Omental fat pad (tissue), 4 donors: ENCODE data around the gene BRME1. TPM values are rescaled to one million over a fixed set of nuclear protein-coding genes. Genes with fewer than 3 reads are reported as not detected.

Experiments used
- ATAC-seq: fragments of 150-250 bp; one replicate; pipeline ENCODE4 v1.9.1; 2016; ENCODE audit warnings: mild to moderate bottlenecking, moderate library complexity; ENCODE audit not compliant: low FRiP score
- DNase-seq: peaks from one replicate; pipeline ENCODE4 v3.0.0-alpha.2; 2019; ENCODE audit warnings: low spot score
- total RNA-seq, 4 donors: library from RNA; depleted of rRNA; stranded (reverse); fragments of >200 nt; gene quantifications; one replicate each; pipeline ENCODE4 v1.1.0, GENCODE V29; 2016
- TF ChIP-seq, protein P1 (sequence below), 3 donors: fragments of 450-650 bp; IDR thresholded peaks; one replicate each; pipeline ENCODE4 v1.5.1; 2016 to 2017; ENCODE audit warnings: antibody characterized with exemption in 3 of 3, mild to moderate bottlenecking in 3 of 3, moderate library complexity in 2 of 3

The BRME1 gene
- total RNA-seq, 4 donors from 2014 or later = 0.46 to 0.95 TPM; not detected in 2

- TF ChIP-seq, protein P1, sequence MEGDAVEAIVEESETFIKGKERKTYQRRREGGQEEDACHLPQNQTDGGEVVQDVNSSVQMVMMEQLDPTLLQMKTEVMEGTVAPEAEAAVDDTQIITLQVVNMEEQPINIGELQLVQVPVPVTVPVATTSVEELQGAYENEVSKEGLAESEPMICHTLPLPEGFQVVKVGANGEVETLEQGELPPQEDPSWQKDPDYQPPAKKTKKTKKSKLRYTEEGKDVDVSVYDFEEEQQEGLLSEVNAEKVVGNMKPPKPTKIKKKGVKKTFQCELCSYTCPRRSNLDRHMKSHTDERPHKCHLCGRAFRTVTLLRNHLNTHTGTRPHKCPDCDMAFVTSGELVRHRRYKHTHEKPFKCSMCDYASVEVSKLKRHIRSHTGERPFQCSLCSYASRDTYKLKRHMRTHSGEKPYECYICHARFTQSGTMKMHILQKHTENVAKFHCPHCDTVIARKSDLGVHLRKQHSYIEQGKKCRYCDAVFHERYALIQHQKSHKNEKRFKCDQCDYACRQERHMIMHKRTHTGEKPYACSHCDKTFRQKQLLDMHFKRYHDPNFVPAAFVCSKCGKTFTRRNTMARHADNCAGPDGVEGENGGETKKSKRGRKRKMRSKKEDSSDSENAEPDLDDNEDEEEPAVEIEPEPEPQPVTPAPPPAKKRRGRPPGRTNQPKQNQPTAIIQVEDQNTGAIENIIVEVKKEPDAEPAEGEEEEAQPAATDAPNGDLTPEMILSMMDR (IDR thresholded peaks at IDR 0.05) = no peak
- no peak for ATAC-seq
Observed at GRCh38 chr19:13866463-13867046, 39.4 kb downstream of the BRME1 start.

DNA sequence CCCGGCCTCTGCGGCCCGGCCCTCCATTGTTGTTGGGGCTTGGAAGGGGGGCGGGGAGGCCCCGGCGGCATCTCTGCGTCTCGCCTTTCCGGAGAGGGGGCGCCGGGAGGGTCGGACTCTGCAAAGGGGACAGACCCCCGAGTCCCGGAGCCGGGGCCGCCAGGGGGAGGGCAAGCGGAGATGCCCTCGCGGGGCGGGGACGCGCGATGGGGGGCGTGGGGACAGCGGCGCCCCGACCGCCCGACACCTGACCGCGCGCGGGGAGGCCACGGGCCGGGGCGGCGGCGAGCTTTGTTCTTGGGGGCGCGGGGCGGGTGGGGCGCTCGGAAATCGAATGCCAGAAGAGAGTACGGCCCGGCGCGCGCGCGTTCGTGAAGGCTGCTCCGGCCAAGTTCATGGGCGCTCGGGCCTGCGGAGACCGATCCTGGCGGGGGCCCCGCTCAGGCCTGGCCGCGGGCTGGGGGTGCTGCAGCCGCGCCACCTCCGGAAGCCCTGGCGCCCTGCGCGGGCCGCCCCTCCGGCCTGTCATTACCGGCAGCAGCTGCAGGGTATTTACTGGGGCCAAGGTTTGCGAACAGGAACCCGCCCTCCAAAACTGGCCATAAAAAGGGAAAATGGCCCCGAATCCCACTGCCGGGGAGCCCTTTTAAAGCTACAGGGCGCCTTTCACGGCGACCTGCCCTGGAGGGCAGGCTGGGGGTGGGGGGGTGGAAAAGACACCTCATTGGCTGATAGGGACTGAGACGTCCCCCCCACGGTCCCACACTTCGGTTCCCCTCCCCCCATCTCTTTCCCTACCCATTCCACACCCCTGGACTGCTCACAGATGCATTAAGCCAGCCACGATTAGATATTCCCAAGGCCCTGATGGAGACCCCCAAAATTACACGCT lies 40.1 kb downstream of the BRME1 start:
- TF ChIP-seq, protein P1 (IDR thresholded peaks at IDR 0.05) = no peak
- DNase-seq (no peak), ATAC-seq (no peak)

More at GRCh38 chr19:13866463-13867046, 39.4 kb downstream of the BRME1 start:
- no peak for DNase-seq

- TF ChIP-seq, protein P1 (IDR thresholded peaks at IDR 0.05) = no peak
- ATAC-seq (no peak), DNase-seq (no peak)
Observed at GRCh38 chr19:13864667-13865570, 41.0 kb downstream of the BRME1 start.

DNA sequence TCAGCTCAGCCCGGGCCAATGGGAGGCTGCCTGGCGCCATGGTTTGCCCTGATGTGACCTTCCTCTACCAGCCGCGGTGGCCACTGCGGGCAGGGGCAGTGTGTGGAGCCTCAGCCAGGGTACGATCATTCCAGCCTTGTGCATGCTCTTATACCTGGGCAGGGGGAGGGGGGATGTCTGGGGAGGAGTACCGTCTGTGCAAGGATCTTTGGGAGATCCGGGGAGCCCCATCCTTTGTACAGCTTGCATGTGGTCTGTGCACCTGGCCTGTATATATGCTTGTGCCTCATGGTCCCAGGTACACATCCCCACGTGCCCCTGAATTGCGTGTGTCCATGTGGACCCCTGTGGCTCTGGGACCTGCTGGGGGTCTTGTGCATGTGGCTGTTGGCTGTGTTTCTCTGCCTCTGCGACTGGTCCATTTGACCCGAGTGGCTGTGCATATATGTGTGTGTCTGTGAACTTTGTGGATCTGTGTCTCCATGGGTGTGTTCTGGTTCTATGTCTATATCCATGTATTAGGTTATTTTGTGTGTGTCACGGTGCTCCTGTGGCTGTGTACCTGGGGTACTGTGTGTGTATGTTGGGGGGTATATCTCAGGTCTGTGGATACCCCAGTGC lies 41.8 kb downstream of the BRME1 start:
- no peak for DNase-seq

GRCh38 chr19:13861714-13862531 lies 44.0 kb downstream of the BRME1 start:
- ATAC-seq (peak; percentile 84), DNase-seq (peak; percentile 85)
- TF ChIP-seq, protein P1 (IDR thresholded peaks at IDR 0.05) = peak in 2 of 3 donors; percentile 94 to 99

More for the DNA sequence above, 41.8 kb downstream of the BRME1 start:
- no peak for ATAC-seq
- TF ChIP-seq, protein P1 (IDR thresholded peaks at IDR 0.05) = no peak

- TF ChIP-seq, protein P1 (IDR thresholded peaks at IDR 0.05) = no peak
- ATAC-seq (no peak), DNase-seq (no peak)
Observed at GRCh38 chr19:13861392-13861713, 44.6 kb downstream of the BRME1 start.
